Suprapubic skin (tissue), 4 donors: ENCODE data around the gene EIF3B.

ENCODE experiments used
- CTCF ChIP-seq, 2 donors: fragments of 200-600 bp in 1 of 2; fragments of 450-650 bp in 1 of 2; sonication (generic) in 1 of 2; IDR thresholded peaks; one replicate each; pipeline ENCODE4 v1.5.1; 2016 to 2019; ENCODE audit warnings: antibody characterized with exemption in 2 of 2, mild to moderate bottlenecking in 1 of 2, moderate library complexity in 1 of 2
- EP300 ChIP-seq: sonication (generic); formaldehyde crosslinking; IDR thresholded peaks from one replicate; pipeline ENCODE4 v1.6.1; 2017; ENCODE audit warnings: antibody characterized with exemption
- POLR2A ChIP-seq, 2 donors: fragments of 450-650 bp; IDR thresholded peaks; one replicate each; pipeline ENCODE4 v1.6.1; 2017; ENCODE audit warnings: antibody characterized with exemption in 2 of 2, mild to moderate bottlenecking in 2 of 2, moderate library complexity in 2 of 2
- POLR2AphosphoS5 ChIP-seq, 3 donors: sonication (generic); formaldehyde crosslinking; IDR thresholded peaks; one replicate each; pipeline ENCODE4 v1.6.1; 2017; ENCODE audit warnings: antibody characterized with exemption in 3 of 3

GRCh38 chr7:2314209-2314955, 40.2 kb upstream of the EIF3B start, which contains the start of gene SNX8:
- peak in 1 of 2 donors; percentile 36 for TF ChIP-seq POLR2A (IDR thresholded peaks at IDR 0.05)
- no peak for TF ChIP-seq CTCF (IDR thresholded peaks at IDR 0.05)
- TF ChIP-seq POLR2AphosphoS5 (IDR thresholded peaks at IDR 0.05) = no peak
- TF ChIP-seq EP300 = no peak
